ENCODE measurements around the gene SRPK3.

DNA sequence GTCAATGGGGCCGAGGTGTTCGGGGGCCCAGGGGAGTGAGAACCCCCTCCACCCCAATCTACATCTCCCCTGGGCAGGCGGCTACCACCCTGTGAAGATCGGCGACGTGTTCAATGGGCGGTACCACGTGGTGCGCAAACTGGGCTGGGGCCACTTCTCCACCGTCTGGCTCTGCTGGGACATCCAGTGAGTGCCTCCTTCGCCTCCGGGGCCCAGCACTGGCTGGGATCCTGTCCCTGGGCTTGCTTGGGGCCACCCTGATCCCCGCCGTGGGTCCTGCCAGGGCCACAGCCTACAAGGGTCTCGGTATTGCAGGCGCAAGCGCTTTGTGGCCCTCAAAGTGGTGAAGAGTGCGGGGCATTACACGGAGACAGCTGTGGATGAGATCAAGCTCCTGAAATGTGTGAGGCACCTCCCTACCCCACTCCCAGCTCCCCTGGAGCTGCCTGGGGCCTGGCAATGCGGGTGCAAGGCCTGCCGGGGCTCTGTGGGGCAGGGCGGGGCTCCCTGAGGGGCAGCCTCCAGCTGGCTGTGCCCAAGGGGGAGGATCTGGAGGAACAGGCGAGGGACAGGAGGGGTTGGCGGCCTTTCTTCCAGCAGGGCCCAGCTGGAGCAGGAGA is 697 bp downstream of the SRPK3 start:
- TF ChIP-seq, protein P1, sequence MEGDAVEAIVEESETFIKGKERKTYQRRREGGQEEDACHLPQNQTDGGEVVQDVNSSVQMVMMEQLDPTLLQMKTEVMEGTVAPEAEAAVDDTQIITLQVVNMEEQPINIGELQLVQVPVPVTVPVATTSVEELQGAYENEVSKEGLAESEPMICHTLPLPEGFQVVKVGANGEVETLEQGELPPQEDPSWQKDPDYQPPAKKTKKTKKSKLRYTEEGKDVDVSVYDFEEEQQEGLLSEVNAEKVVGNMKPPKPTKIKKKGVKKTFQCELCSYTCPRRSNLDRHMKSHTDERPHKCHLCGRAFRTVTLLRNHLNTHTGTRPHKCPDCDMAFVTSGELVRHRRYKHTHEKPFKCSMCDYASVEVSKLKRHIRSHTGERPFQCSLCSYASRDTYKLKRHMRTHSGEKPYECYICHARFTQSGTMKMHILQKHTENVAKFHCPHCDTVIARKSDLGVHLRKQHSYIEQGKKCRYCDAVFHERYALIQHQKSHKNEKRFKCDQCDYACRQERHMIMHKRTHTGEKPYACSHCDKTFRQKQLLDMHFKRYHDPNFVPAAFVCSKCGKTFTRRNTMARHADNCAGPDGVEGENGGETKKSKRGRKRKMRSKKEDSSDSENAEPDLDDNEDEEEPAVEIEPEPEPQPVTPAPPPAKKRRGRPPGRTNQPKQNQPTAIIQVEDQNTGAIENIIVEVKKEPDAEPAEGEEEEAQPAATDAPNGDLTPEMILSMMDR (IDR thresholded peaks at IDR 0.05): no peak
- TF ChIP-seq EZH2 (IDR thresholded peaks at IDR 0.05; ENCODE audit: borderline replicate concordance, insufficient read depth, low read depth, low read length, poor library complexity, severe bottlenecking): no peak

Data from B cell (primary cell).